NCI-H774 (cell line): ENCODE data around the gene PLA2G2C.
"Not testable (repeated sequence)": the region's sequence is repeated elsewhere in the genome, so short reads cannot be mapped to it uniquely, and the experiment has no call there.

Experiments
- DNase-seq: peaks from one replicate; lab custom pipeline; 2025; lab: John Stamatoyannopoulos, UW

The PLA2G2C gene

DNA sequence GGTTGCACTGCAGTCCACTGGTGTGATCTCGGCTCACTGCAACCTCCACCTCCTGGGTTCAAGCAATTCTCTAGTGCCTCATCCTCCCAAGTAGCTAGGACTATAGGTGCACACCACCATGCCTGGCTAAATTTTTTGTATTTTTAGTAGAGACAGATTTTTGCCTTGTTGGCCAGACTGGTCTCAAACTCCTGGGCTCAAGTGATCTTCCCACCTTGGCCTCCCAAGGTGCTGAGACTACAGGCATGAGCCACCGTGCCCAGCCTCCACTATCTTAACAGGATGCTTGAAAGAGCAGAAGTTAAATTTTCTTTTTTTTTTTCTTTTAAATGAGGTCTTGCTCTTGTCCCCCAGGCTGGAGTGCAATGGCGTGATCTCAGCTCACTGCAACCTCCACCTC, 55.8 kb downstream of the PLA2G2C start:
- DNase-seq, result not testable (repeated sequence)

DNA sequence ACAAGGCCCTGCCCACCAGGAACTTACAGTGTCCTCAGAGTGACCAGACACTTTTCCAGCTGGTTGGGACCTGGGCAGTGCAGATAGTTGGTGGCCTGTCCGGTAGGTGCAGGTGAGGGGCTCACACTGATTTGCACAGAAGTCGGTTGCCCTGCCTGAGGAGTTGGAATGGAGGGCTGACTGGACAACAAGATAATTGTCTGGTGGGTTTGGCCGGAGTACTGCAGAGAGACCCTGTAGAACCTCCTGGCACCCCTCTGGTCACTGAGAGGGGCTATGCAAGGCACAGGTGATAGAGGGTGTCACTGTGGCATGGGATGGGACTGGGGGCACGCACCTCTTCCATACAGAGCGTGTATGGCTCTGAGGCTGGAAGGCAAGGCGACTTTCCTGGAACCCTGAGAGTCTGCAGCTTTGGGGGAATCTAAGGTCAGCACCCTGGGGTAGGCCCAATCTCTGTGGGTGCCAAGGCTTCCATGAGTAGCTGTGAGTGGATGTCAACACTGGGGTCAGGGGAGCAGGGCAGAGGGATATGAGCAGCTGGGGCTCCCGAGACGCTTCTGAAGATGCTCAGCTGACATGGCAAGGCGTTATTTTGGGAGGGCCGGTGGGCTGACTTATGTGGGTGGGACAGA, 59.4 kb downstream of the PLA2G2C start:
- no peak for DNase-seq

- DNase-seq, result no peak
Measured at GRCh38 chr1:20126041-20126805, 60.1 kb downstream of the PLA2G2C start.

DNA sequence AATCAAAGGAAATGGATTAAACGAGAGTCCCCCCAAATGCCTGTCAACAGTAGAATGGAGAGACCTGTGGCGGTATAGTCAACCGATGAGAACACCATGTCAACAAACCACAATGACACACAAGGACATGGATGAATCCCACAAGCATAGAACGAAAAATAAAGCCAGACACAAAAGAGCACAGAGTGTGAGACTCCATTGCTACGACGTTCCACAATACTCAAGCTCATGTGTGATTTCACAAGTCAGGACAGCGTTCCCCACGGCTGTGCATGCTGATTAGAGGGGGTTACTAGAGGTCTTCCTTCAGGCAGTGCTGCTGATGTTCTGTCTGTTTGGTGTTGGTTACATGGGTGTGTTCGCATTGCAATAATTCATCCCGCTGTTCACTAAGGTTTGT, 61.2 kb downstream of the PLA2G2C start:
- DNase-seq, result no peak

DNA sequence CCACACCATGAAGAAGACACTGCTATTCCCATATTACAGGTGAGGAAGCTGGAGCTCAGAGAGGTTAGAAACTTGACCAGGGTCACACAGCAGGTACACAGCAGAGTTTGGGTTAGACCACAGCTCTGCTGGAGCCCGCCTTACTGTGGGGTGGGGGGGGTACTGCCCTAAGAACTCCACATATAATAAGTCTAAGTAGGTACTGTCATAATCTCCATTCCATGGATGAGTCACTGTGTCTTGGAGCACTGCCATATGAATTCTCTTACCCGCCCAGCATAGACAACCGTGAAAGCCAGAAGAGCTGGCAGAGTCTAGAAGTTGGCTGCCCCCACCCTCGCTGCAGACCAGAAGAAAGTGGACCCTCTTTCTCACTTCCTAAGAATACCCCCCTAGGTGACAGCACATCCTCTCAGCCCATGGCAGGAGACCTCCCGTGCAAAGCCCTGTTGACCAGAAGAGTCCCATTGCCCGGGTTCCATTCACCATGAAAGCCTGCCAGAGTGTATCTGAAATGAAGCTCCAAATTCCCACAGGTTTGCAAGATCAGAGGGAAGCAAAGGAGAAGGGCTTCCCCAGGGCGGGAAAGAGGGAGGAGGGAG, 61.8 kb downstream of the PLA2G2C start:
- DNase-seq, result no peak

DNA sequence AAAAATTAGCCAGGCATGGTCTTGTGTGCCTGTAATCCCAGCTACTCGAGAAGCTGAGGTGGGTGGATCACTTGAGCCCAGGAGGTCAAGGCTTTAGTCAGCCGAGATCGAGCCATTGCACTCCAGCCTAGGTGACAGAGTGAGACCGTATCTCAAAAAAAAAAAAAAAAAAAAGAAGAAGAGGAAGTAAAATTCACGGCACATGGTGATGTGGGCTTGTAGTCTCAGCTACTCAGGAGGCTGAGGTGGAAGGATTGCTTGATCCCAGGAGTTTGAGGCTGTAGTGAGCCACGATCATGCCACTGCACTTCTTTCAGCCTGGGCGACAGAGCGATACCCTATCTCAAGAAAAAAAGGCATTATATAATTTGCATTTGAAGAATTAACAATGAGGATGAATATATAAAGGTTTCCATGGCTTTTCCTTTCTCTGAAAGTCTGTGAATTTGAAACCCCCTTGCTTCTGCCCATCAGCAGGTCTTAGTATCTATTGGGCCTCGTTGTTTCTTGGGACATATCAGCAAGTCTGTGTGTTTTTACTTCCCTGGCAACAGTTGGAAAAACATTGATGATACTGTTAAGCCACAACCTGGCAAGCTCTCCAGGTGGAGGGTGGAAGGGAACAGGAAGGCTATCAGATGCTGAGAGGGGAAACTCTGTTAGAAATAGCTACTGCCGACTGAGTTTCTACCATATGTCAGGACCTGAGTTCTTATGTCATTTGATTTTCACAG, 62.4 kb downstream of the PLA2G2C start:
- DNase-seq, result no peak

- no peak for DNase-seq
Measured at GRCh38 chr1:20120796-20121195, 65.5 kb downstream of the PLA2G2C start.

GRCh38 chr1:20119347-20119746, 67.0 kb downstream of the PLA2G2C start, which contains the start of gene PLA2G2D:
Gene PLA2G2D (minus strand): TSS chr1:20119536. CDS start chr1:20119498, 38 bp downstream.
- DNase-seq, result no peak

- no peak for DNase-seq
Measured at GRCh38 chr1:20117236-20117635, 69.1 kb downstream of the PLA2G2C start.

GRCh38 chr1:20115916-20116315, 70.4 kb downstream of the PLA2G2C start:
- no peak for DNase-seq

DNA sequence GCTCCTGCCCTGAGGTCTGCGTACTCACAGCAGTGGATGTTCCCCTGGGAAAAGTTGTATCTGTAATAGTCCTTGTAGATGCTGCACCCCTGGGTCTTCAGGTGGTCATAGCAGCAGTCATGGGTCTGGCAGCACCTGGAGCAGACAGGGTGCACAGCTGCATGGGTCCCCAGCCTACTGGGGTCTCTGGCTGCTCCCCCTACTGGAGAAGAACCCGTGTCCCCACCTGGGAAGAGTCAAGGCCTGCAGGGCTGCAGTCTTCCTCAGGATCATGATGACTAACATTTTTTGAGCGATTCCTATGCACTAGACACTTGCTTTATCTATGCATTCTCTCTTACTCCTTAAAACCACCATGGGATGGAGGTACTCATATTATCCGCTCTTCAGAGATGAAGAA, 70.8 kb downstream of the PLA2G2C start:
- DNase-seq, result no peak

GRCh38 chr1:20114021-20114648, 72.2 kb downstream of the PLA2G2C start:
- DNase-seq, result no peak
